HG03439 (cell line): ENCODE measurements around the gene ZNF138.
"Not testable (repeated sequence)": the region's sequence is repeated elsewhere in the genome, so short reads cannot be mapped to it uniquely, and the experiment has no call there.

Source experiments
- ATAC-seq: cut with Tn5 transposase; IDR thresholded peaks from one replicate; pipeline ENCODE4 v1.9.1; 2021; ENCODE audit warnings: mild to moderate bottlenecking, moderate library complexity; ENCODE audit not compliant: unreplicated experiment

Gene ZNF138

GRCh38 chr7:64794171-64794844 lies at the start of gene ZNF138:
Gene ZNF138, plus strand, starts transcription at chr7:64794428. Its CDS starts 141 bp downstream, at chr7:64794569.
- peak; percentile 100 for ATAC-seq

- ATAC-seq = no peak
These were observed 49.5 kb upstream of the ZNF138 start for GRCh38 chr7:64744680-64745079.

- no peak for ATAC-seq
These were observed 46.4 kb upstream of the ZNF138 start for GRCh38 chr7:64747802-64748201.

GRCh38 chr7:64753032-64753431 lies 41.2 kb upstream of the ZNF138 start:
- ATAC-seq = no peak

- no peak for ATAC-seq
These were observed 38.4 kb upstream of the ZNF138 start for GRCh38 chr7:64755865-64756264.

- ATAC-seq = no peak
These were observed 36.1 kb upstream of the ZNF138 start for GRCh38 chr7:64758151-64758550.

GRCh38 chr7:64768824-64769223 lies 25.4 kb upstream of the ZNF138 start:
- ATAC-seq = no peak

GRCh38 chr7:64774204-64774842 lies 19.9 kb upstream of the ZNF138 start:
- ATAC-seq = no peak

- no peak for ATAC-seq
These were observed 18.9 kb upstream of the ZNF138 start for GRCh38 chr7:64775289-64775688.

- ATAC-seq = not testable (repeated sequence)
These were observed 9.4 kb upstream of the ZNF138 start for GRCh38 chr7:64784842-64785241.

- no peak for ATAC-seq
These were observed 6.9 kb upstream of the ZNF138 start for GRCh38 chr7:64787295-64787694.

- ATAC-seq = not testable (repeated sequence)
These were observed 5.0 kb upstream of the ZNF138 start for GRCh38 chr7:64789241-64789640.

GRCh38 chr7:64793106-64793755 lies 997 bp upstream of the ZNF138 start:
- no peak for ATAC-seq

GRCh38 chr7:64795176-64795575 lies 948 bp downstream of the ZNF138 start:
- ATAC-seq = no peak

- ATAC-seq = not testable (repeated sequence)
These were observed 4.9 kb downstream of the ZNF138 start for GRCh38 chr7:64799169-64799568.

- no peak for ATAC-seq
These were observed 8.5 kb downstream of the ZNF138 start for GRCh38 chr7:64802699-64803098.

- no peak for ATAC-seq
These were observed 13.6 kb downstream of the ZNF138 start for GRCh38 chr7:64807731-64808365.

- ATAC-seq = no peak
These were observed 17.5 kb downstream of the ZNF138 start for GRCh38 chr7:64811767-64812166.

GRCh38 chr7:64830926-64831325 lies 36.7 kb downstream of the ZNF138 start:
- ATAC-seq = no peak

- no peak for ATAC-seq
These were observed 37.9 kb downstream of the ZNF138 start for GRCh38 chr7:64832136-64832535.

- ATAC-seq = no peak
These were observed 40.8 kb downstream of the ZNF138 start for GRCh38 chr7:64834989-64835388.

- not testable (repeated sequence) for ATAC-seq
These were observed 41.6 kb downstream of the ZNF138 start for GRCh38 chr7:64835856-64836255.
